A549 (cell line): ENCODE measurements around the gene RAE1.

Experiments used
- CTCF ChIP-seq: fragments of >200 bp; sonication (Bioruptor Twin); formaldehyde crosslinking; IDR thresholded peaks from 3 replicates; pipeline ENCODE4 v1.5.1; 2016
- HOXB5 ChIP-seq: fragments of 250-450 bp; sonication (Bioruptor Pico); IDR thresholded peaks from 2 replicates; pipeline ENCODE4 v1.5.0; 2020; ENCODE audit warnings: mild to moderate bottlenecking, moderate library complexity
- MAFK ChIP-seq: fragments of 450-650 bp; IDR thresholded peaks from 2 replicates; pipeline ENCODE4 v1.6.1; 2014; ENCODE audit not compliant: partially characterized antibody
- POLR2A ChIP-seq: IDR thresholded peaks from 2 replicates; pipeline ENCODE4 v1.6.1; 2012; ENCODE audit warnings: mild to moderate bottlenecking, low read length
- RARB ChIP-seq: fragments of 250-450 bp; sonication (Bioruptor Pico); IDR thresholded peaks from 2 replicates; pipeline ENCODE4 v1.8.0; 2021; ENCODE audit warnings: mild to moderate bottlenecking, moderate library complexity
- SREBF2 ChIP-seq: fragments of 450-650 bp; IDR thresholded peaks from 2 replicates; pipeline ENCODE4 v1.6.1; 2014; ENCODE audit warnings: mild to moderate bottlenecking, moderate library complexity
- TP53 ChIP-seq: fragments of 250-450 bp; sonication (Bioruptor Pico); IDR thresholded peaks from 2 replicates; pipeline ENCODE4 v1.5.0; 2021; ENCODE audit warnings: mild to moderate bottlenecking, moderate library complexity

- TF ChIP-seq TP53 (no peak), RARB (CRISPR knock-in tag) (no peak), CTCF (0 out of 3 replicates have a peak, but pooled peaks have one; percentile 16), POLR2A (no peak), SREBF2 (no peak), HOXB5 (CRISPR knock-in tag) (no peak), MAFK (no peak)
Measured at GRCh38 chr20:57335392-57335791, 15.7 kb upstream of the RAE1 start.
